GM12801 (cell line): Measurements from ENCODE around the gene SPTBN4.

Experiments used
- TF ChIP-seq, protein P1 (sequence below): IDR thresholded peaks from one replicate; pipeline ENCODE4 v1.5.1; 2011; ENCODE audit warnings: control low read depth; ENCODE audit not compliant: insufficient read length; ENCODE audit errors: extremely low read depth

SPTBN4 gene

GRCh38 chr19:40466985-40467734 is at the start of gene SPTBN4:
Gene SPTBN4, plus strand, starts transcription at chr19:40467001. Its CDS starts 5,621 bp downstream, at chr19:40472622.
- TF ChIP-seq, protein P1, sequence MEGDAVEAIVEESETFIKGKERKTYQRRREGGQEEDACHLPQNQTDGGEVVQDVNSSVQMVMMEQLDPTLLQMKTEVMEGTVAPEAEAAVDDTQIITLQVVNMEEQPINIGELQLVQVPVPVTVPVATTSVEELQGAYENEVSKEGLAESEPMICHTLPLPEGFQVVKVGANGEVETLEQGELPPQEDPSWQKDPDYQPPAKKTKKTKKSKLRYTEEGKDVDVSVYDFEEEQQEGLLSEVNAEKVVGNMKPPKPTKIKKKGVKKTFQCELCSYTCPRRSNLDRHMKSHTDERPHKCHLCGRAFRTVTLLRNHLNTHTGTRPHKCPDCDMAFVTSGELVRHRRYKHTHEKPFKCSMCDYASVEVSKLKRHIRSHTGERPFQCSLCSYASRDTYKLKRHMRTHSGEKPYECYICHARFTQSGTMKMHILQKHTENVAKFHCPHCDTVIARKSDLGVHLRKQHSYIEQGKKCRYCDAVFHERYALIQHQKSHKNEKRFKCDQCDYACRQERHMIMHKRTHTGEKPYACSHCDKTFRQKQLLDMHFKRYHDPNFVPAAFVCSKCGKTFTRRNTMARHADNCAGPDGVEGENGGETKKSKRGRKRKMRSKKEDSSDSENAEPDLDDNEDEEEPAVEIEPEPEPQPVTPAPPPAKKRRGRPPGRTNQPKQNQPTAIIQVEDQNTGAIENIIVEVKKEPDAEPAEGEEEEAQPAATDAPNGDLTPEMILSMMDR = no peak

DNA sequence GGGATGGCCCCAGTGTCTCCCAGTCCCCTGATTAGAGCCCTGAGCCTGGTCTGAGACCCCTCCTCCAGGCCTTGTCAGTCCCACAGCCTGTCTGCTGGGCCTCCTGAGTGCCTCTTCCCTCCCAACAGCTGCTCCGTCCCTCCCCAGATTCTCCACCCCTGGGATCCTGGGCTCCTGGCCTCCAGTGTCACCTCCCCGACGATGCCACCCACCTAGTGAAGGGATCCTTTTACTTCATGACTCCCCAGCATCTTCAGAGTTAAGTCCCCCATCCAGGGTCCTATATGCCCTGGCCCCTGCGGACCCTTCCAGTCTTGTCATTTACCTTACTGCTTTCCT is 49.2 kb upstream of the SPTBN4 start:
- TF ChIP-seq, protein P1 = no peak

DNA sequence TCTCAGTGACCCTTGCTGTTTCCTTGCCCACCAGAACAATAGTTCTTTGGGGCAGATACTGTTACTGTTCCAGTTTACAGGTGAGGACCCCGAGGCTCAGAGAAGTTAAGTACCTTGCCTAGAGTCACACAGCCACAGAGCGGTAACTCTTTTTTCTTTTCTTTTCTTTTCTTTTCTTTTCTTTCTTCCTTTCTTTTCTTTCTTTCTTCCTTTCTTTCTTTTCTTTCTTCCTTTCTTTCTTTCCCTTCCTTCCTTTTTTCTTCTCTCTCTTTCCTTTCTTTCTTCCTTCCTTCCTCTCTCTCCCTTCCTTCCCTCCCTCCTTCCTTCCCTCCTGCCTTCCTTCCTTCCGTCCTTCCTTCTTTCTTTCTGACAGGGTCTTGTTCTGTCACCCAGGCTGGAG is 48.8 kb upstream of the SPTBN4 start:
- TF ChIP-seq, protein P1 = no peak

DNA sequence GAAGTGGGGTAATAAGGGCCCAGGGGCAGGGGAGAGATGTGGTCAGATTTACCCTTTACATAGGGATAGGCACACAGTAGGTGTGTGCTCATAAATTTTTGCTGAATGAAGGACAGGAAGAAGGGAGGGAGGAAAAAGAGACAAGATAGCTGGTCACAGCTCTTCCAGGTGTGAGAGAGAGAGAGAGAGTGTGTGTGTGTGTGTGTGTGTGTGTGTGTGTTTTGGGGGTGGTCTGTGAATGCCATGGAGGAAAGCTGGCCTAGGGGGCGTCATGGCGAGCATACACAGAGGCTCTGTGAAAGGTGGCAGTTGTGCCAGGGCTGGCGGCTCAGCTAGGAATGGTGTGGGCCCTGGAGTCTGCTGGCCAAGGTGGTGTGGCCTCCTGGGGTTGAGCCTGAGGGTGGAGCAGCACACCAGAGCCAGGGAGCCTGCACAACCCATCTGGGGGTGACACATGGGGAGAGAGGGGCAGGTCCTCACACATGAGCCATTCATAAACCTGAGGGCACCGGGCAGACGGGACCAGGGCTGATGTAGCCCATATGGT is 47.7 kb upstream of the SPTBN4 start:
- TF ChIP-seq, protein P1 = no peak

DNA sequence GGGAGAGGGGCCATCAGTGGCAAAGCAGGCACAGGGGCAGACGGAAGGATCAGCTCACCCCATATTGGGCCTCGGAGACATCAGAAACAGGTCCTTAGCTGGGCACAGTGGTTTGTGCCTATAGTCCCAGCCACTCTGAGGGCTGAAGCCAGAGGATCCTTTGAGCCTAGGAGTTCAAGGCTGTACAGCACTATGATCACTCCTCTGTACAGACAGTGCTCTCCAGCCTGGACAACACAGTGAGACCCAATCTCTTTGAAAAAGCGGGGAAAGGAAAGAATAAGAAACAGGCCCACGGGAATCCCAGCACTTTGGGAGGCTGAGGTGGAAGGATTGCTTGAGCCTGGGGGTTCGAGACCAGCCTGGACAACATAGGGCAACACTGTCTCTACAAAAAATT is 47.0 kb upstream of the SPTBN4 start:
- TF ChIP-seq, protein P1 = no peak

DNA sequence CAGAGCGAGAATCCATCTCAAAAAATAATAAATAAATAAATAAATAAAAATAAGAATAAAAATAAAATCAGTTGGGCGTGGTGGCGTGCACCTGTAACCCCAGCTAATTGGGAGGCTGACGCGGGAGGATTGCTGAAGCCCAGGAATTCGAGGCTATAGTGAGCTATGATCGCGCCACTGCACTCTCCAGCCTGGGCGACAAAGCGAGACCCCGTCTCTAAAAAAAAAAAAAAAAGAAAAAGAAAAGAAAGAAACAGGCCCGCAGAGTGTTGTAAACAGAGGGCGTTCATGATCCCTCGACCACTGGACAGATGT is 46.4 kb upstream of the SPTBN4 start:
- TF ChIP-seq, protein P1 = no peak

- TF ChIP-seq, protein P1 = no peak
Measured at GRCh38 chr19:40420766-40421765, 45.7 kb upstream of the SPTBN4 start.
